H1 (cell line): ENCODE results near the gene NR1I3. TPM values are rescaled to one million over a fixed set of nuclear protein-coding genes. Genes with fewer than 3 reads are reported as not detected.

ENCODE experiments used
- CTCF ChIA-PET: fragments of 300-600 bp; sonication (Branson Sonifier 250); formaldehyde crosslinking; loops from one replicate; lab custom pipeline; 2021; ENCODE audit not compliant: partially characterized antibody; lab: Charles Lee
- POLR2A ChIA-PET: fragments of 300-600 bp; sonication (Branson Sonifier 250); formaldehyde crosslinking; loops from one replicate; lab custom pipeline; 2021; ENCODE audit warnings: inconsistent platforms; ENCODE audit not compliant: partially characterized antibody; lab: Charles Lee
- DNase-seq, 2 experiments: peaks; one replicate each; pipeline versions ENCODE4 v3.0.0 to v3.0.0-alpha.2; 2010 to 2022; ENCODE audit warnings: low spot score in 2 of 2, low read depth in 1 of 2, mixed read lengths in 1 of 2
- FAIRE-seq: peaks from 2 replicates; lab custom pipeline; 2011; peaks lifted over from hg19 to GRCh38; lab: Jason Lieb, UNC
- H2AFZ ChIP-seq: 2 replicates; pipeline ENCODE4 v1.8.1; 2012; ENCODE audit warnings: low read length, inconsistent platforms
- H2AK5ac ChIP-seq: 2 replicates; pipeline ENCODE4 v1.6.1; 2013; ENCODE audit warnings: low read depth, low read length
- H2BK120ac ChIP-seq: replicated peaks from 2 replicates; pipeline ENCODE3; 2013; ENCODE audit warnings: low read depth, low read length, inconsistent platforms
- H2BK12ac ChIP-seq: 2 replicates; pipeline ENCODE4 v1.6.1; 2013; ENCODE audit warnings: low read depth, low read length
- H2BK15ac ChIP-seq: 2 replicates; pipeline ENCODE4 v1.6.1; 2013; ENCODE audit warnings: low read length
- H2BK20ac ChIP-seq: 2 replicates; pipeline ENCODE4 v1.6.1; 2013; ENCODE audit warnings: low read length
- H2BK5ac ChIP-seq: 2 replicates; pipeline ENCODE4 v1.6.1; 2013; ENCODE audit warnings: low read depth, low read length
- H3K14ac ChIP-seq: 2 replicates; pipeline ENCODE4 v1.6.1; 2013; ENCODE audit warnings: inconsistent platforms; ENCODE audit not compliant: insufficient read length
- H3K18ac ChIP-seq: 2 replicates; pipeline ENCODE4 v1.6.1; 2013; ENCODE audit warnings: low read length; ENCODE audit errors: extremely low read depth
- H3K23ac ChIP-seq: 2 replicates; pipeline ENCODE4 v1.6.1; 2013; ENCODE audit warnings: inconsistent platforms; ENCODE audit not compliant: insufficient read length
- H3K23me2 ChIP-seq: 2 replicates; pipeline ENCODE4 v1.6.1; 2013; ENCODE audit warnings: low read depth, low read length
- H3K27ac ChIP-seq: 2 replicates; pipeline ENCODE4 v1.6.1; 2011; ENCODE audit warnings: low read depth, low read length, inconsistent platforms
- H3K27me3 ChIP-seq, 4 experiments: replicated peaks in 1 of 4; 1 replicate in 1 of 4; 2 replicates in 3 of 4; pipeline versions ENCODE4 v1.6.1 to v1.8.1; 2011 to 2013; ENCODE audit warnings: low read length in 3 of 4, mild to moderate bottlenecking in 3 of 4, inconsistent platforms in 2 of 4, mixed read lengths in 2 of 4, moderate library complexity in 1 of 4; ENCODE audit not compliant: control insufficient read depth in 3 of 4, insufficient read depth in 3 of 4; ENCODE audit errors: extremely low read depth in 1 of 4
- H3K36me3 ChIP-seq, 4 experiments: 2 replicates each; pipeline versions ENCODE4 v1.6.1 to v1.8.1; 2011 to 2013; ENCODE audit warnings: mild to moderate bottlenecking in 4 of 4, low read length in 3 of 4, moderate library complexity in 2 of 4, control low read depth in 1 of 4, inconsistent platforms in 1 of 4; ENCODE audit not compliant: insufficient read depth in 4 of 4, control insufficient read depth in 2 of 4
- H3K4ac ChIP-seq: replicated peaks from 2 replicates; pipeline ENCODE3; 2013; ENCODE audit warnings: low read length, low read depth, mixed read lengths, inconsistent platforms; ENCODE audit not compliant: insufficient read length
- H3K4me1 ChIP-seq, 4 experiments: replicated peaks in 1 of 4; 1 replicate in 1 of 4; 2 replicates in 3 of 4; pipeline versions ENCODE4 v1.6.1 to v1.8.1; 2011 to 2013; ENCODE audit warnings: low read length in 3 of 4, inconsistent platforms in 2 of 4, mixed read lengths in 1 of 4; ENCODE audit not compliant: insufficient read depth in 4 of 4, control insufficient read depth in 3 of 4
- H3K4me2 ChIP-seq, 2 experiments: 2 replicates each; pipeline versions ENCODE4 v1.6.1 to v1.8.1; 2011 to 2013; ENCODE audit warnings: low read depth in 2 of 2, low read length in 2 of 2, control low read depth in 1 of 2, inconsistent platforms in 1 of 2, mild to moderate bottlenecking in 1 of 2; ENCODE audit not compliant: insufficient read depth in 1 of 2
- H3K4me3 ChIP-seq, 4 experiments: fragments of 200-600, 300-600 bp in 1 of 4; sonication (generic), shearing (Covaris generic), sonication (Bioruptor Twin) in 1 of 4; 2 replicates each; pipeline versions ENCODE4 v1.5.1 to v1.8.1; 2011 to 2016; ENCODE audit warnings: low read length in 4 of 4, low read depth in 3 of 4, control low read depth in 2 of 4, inconsistent platforms in 2 of 4, mild to moderate bottlenecking in 2 of 4, mixed read lengths in 1 of 4, moderate library complexity in 1 of 4; ENCODE audit not compliant: insufficient read depth in 2 of 4; ENCODE audit errors: extremely low read depth in 1 of 4
- H3K56ac ChIP-seq: replicated peaks from 2 replicates; pipeline ENCODE3; 2013; ENCODE audit warnings: low read depth, mild to moderate bottlenecking, mixed read lengths, low read length, inconsistent platforms; ENCODE audit not compliant: insufficient read length
- H3K79me1 ChIP-seq: 2 replicates; pipeline ENCODE4 v1.6.1; 2013; ENCODE audit warnings: low read depth, low read length, control low read depth
- H3K79me2 ChIP-seq, 2 experiments: 2 replicates each; pipeline versions ENCODE4 v1.6.1 to v1.8.1; 2012 to 2013; ENCODE audit warnings: low read length in 2 of 2, mild to moderate bottlenecking in 2 of 2, inconsistent platforms in 1 of 2; ENCODE audit not compliant: insufficient read depth in 2 of 2, control insufficient read depth in 1 of 2
- H3K9ac ChIP-seq, 4 experiments: replicated peaks in 1 of 4; 1 replicate in 1 of 4; 2 replicates in 3 of 4; pipeline versions ENCODE4 v1.6.1 to v1.8.1; 2011 to 2013; ENCODE audit warnings: low read depth in 3 of 4, low read length in 3 of 4, control low read depth in 2 of 4, mild to moderate bottlenecking in 2 of 4, moderate library complexity in 2 of 4, inconsistent platforms in 1 of 4; ENCODE audit errors: extremely low read depth in 1 of 4
- H3K9me3 ChIP-seq, 2 experiments: 2 replicates each; pipeline versions ENCODE4 v1.6.1 to v1.8.1; 2012 to 2013; ENCODE audit warnings: mild to moderate bottlenecking in 2 of 2, moderate library complexity in 2 of 2, control low read depth in 1 of 2, inconsistent platforms in 1 of 2, low read depth in 1 of 2, low read length in 1 of 2, mixed read lengths in 1 of 2; ENCODE audit not compliant: insufficient read depth in 2 of 2
- H4K20me1 ChIP-seq, 2 experiments: replicated peaks in 1 of 2; 2 replicates each; pipeline versions ENCODE3 to v1.8.1; 2011 to 2013; ENCODE audit warnings: inconsistent platforms in 2 of 2, low read length in 2 of 2, mild to moderate bottlenecking in 1 of 2; ENCODE audit not compliant: insufficient read depth in 2 of 2, control insufficient read depth in 1 of 2
- H4K5ac ChIP-seq: 2 replicates; pipeline ENCODE4 v1.6.1; 2013; ENCODE audit warnings: low read length, low read depth, mixed read lengths, inconsistent platforms; ENCODE audit not compliant: insufficient read length
- H4K8ac ChIP-seq: 2 replicates; pipeline ENCODE4 v1.8.0; 2013; ENCODE audit warnings: mild to moderate bottlenecking, moderate library complexity, low read length, inconsistent platforms; ENCODE audit not compliant: insufficient read depth; ENCODE audit errors: extremely low read depth
- H4K91ac ChIP-seq: replicated peaks from 2 replicates; pipeline ENCODE3; 2013; ENCODE audit warnings: low read length, mixed read lengths, inconsistent platforms; ENCODE audit not compliant: insufficient read length
- BCL11A ChIP-seq, 2 experiments: IDR thresholded peaks; one replicate each; pipeline ENCODE4 v1.6.1; 2011; ENCODE audit warnings: low read depth in 2 of 2, low read length in 2 of 2, mild to moderate bottlenecking in 2 of 2
- CBX8 ChIP-seq: fragments of 300-800, 300-1000 bp; sonication (generic); IDR thresholded peaks from 2 replicates; pipeline ENCODE4 v1.7.1; 2016; ENCODE audit warnings: low read depth, low read length, borderline replicate concordance
- EP300 ChIP-seq, 2 experiments: IDR thresholded peaks; 1 replicate in 1 of 2; 2 replicates in 1 of 2; pipeline ENCODE4 v1.6.1; 2011 to 2012; ENCODE audit warnings: low read depth in 2 of 2, low read length in 2 of 2, mild to moderate bottlenecking in 2 of 2, borderline replicate concordance in 1 of 2, inconsistent platforms in 1 of 2, moderate library complexity in 1 of 2
- GABPA ChIP-seq: IDR thresholded peaks from 2 replicates; pipeline ENCODE4 v1.6.1; 2011; ENCODE audit warnings: mild to moderate bottlenecking, low read length, moderate library complexity, borderline replicate concordance; ENCODE audit not compliant: insufficient read depth
- GTF2F1 ChIP-seq: IDR thresholded peaks from 2 replicates; pipeline ENCODE4 v1.6.1; 2012; ENCODE audit warnings: low read depth, low read length, improper control_type of control experiment, borderline replicate concordance
- POLR2A ChIP-seq, 2 experiments: IDR thresholded peaks; 1 replicate in 1 of 2; 2 replicates in 1 of 2; pipeline ENCODE4 v1.6.1; 2011; ENCODE audit warnings: low read depth in 2 of 2, low read length in 2 of 2, mild to moderate bottlenecking in 2 of 2; ENCODE audit errors: control extremely low read depth in 1 of 2
- RBBP5 ChIP-seq: IDR thresholded peaks from 2 replicates; pipeline ENCODE4 v1.7.1; 2012; ENCODE audit warnings: low read depth, mild to moderate bottlenecking, inconsistent platforms, low read length, moderate library complexity, borderline replicate concordance
- SAP30 ChIP-seq: fragments of 300-600 bp; sonication (generic); IDR thresholded peaks from 2 replicates; pipeline ENCODE4 v1.7.1; 2012; ENCODE audit warnings: low read length, moderate library complexity, mild to moderate bottlenecking, inconsistent platforms; ENCODE audit not compliant: insufficient read depth, insufficient replicate concordance
- SP4 ChIP-seq: IDR thresholded peaks from 2 replicates; pipeline ENCODE4 v1.6.1; 2012; ENCODE audit warnings: low read length, inconsistent platforms
- TEAD4 ChIP-seq: IDR thresholded peaks from 2 replicates; pipeline ENCODE4 v1.6.1; 2012; ENCODE audit warnings: low read depth, low read length, inconsistent platforms, mixed read lengths
- WGBS, 2 experiments: shearing (Covaris generic) in 1 of 2; methylation state at CpG; one replicate each; pipeline versions ENCODE4 v1.1.6 to v1.1.7; 2013 to 2015; ENCODE audit warnings: low lambda C conversion rate in 2 of 2, mixed read lengths in 2 of 2, inconsistent platforms in 1 of 2, low coverage in 1 of 2, missing lambda C conversion rate in 1 of 2; ENCODE audit not compliant: insufficient replicate concordance in 2 of 2, insufficient coverage in 1 of 2, insufficient read length in 1 of 2; ENCODE audit errors: extremely low coverage in 1 of 2, missing lambda C conversion rate in 1 of 2; 5-methylcytosine and 5-hydroxymethylcytosine counted together
- polyA plus RNA-seq, 7 experiments: library from polyadenylated mRNA; depleted of rRNA in 3 of 7; stranded (reverse) in 5 of 7; unstranded in 2 of 7; fragments of >200 nt in 5 of 7; fragments of 200-250 nt in 2 of 7; gene quantifications; 1 replicate in 5 of 7; 2 replicates in 1 of 7; 4 replicates in 1 of 7; pipeline versions ENCODE4 v1.2.1 to v1.2.3, GENCODE V29; 2011 to 2013; ENCODE audit warnings: missing spikeins in 2 of 7, mixed read lengths in 2 of 7
- total RNA-seq: library from RNA; stranded (reverse); fragmentation: NEBNext Ultra II Directional; extraction: Animal tissue kit (Norgen Biotek cat#: 25700); gene quantifications from 2 replicates; pipeline ENCODE4 v1.2.1, GENCODE V29; 2021

NR1I3 gene
- total and polyA plus RNA-seq, 2 of the 8 experiments (the other 6 are each of a cell fraction or from before 2014, with no cell fraction given): not detected

- Histone ChIP-seq H3K18ac (no peak overlapping the region), H3K4me1 (peaks cover 0 to 13% (median 0%) of the 10 kb centered on the region in 4 experiments; a peak in 3 of 7 replicates), H4K91ac (no peak overlapping the region), H4K20me1 (peaks cover 0 to 3% of the 10 kb centered on the region in 2 experiments), H2BK120ac (no peak overlapping the region), H4K5ac (no peak overlapping the region), H3K4ac (no peak overlapping the region), H3K9me3 (no peaks in the 10 kb centered on the region), H3K14ac (no peak overlapping the region), H2AK5ac (no peak overlapping the region), H3K79me1 (no peaks in the 10 kb centered on the region), H2BK5ac (no peak overlapping the region), H3K36me3 (peaks cover 14 to 23% (median 20%) of the 10 kb centered on the region in 4 experiments; a peak in 7 of 8 replicates), H3K4me3 (no peak overlapping the region), H2BK12ac (no peak overlapping the region; the same call in 1 of the 2 replicates), H3K23me2 (no peaks in the 10 kb centered on the region), H3K79me2 (no peaks in the 10 kb centered on the region), H3K27me3 (0 out of 7 replicates have a peak, but pooled peaks cover 0 to under 1% (median 0%) of the 10 kb centered on the region in 4 experiments), H2BK15ac (no peak overlapping the region), H3K56ac (no peak overlapping the region), H4K8ac (no peak overlapping the region; the same call in 1 of the 2 replicates), H2AFZ (peak overlapping the region; percentile 67; the same call in 1 of the 2 replicates), H3K27ac (no peak overlapping the region), H3K4me2 (peak overlapping the region in 1 of 2 experiments; percentile 8; a peak in 1 of 4 replicates), H3K9ac (peak overlapping the region in 1 of 4 experiments; percentile 21; a peak in 1 of 7 replicates), H2BK20ac (no peak overlapping the region), H3K23ac (no peak overlapping the region)
- no peak for DNase-seq
- POLR2A ChIA-PET: interaction anchor here (0.6 to 9.9 kb wide), 8 partner anchors 9 to 163 kb away, joined by 3 to 82 read pairs (median 3); partner anchors contain the start of genes NDUFS2, PCP4L1, SDHC and TOMM40L
- 94% methylated on average over 7 of the region's 7 CpGs; no CpG with 5 or more reads in 1 of the 2 experiments for WGBS, 2 experiments
- CTCF ChIA-PET: interaction anchor here (0.5 to 23.7 kb wide), 18 partner anchors 11 to 798 kb away, joined by 3 to 427 read pairs (median 4); partner anchors contain the start of genes ADAMTS4, NDUFS2 and TOMM40L
- FAIRE-seq: no peak
- TF ChIP-seq SAP30 (no peak), SP4 (no peak), TEAD4 (no peak), POLR2A (IDR thresholded peaks at IDR 0.05; ENCODE audit: control extremely low read depth in 1 of 2, low read depth in 2 of 2, low read length in 2 of 2) (no peak), RBBP5 (no peak), EP300 (IDR thresholded peaks at IDR 0.05; ENCODE audit: borderline replicate concordance in 1 of 2, low read depth in 2 of 2, low read length in 2 of 2) (no peak), GTF2F1 (no peak), BCL11A (IDR thresholded peaks at IDR 0.05; ENCODE audit: low read depth in 2 of 2, low read length in 2 of 2) (no peak), GABPA (no peak), CBX8 (no peak)
Observed at GRCh38 chr1:161216945-161217712, 20.9 kb downstream of the NR1I3 start.
